WERI-Rb-1 (cell line): ENCODE measurements around the gene YIPF5.

Experiments used
- DNase-seq: peaks from one replicate; pipeline ENCODE4 v3.0.0-alpha.2; 2020
- H3K27ac ChIP-seq: fragments of 250-450 bp; sonication (Bioruptor Pico); 2 replicates; pipeline ENCODE4 v1.5.1; 2020; ENCODE audit warnings: mild to moderate bottlenecking, moderate library complexity
- H3K27me3 ChIP-seq: fragments of 250-450 bp; sonication (Bioruptor Pico); 2 replicates; pipeline ENCODE4 v1.5.1; 2021; ENCODE audit warnings: mild to moderate bottlenecking, low read depth, moderate library complexity; ENCODE audit not compliant: insufficient read depth, severe bottlenecking
- H3K36me3 ChIP-seq: fragments of 250-450 bp; sonication (Bioruptor Pico); 2 replicates; pipeline ENCODE4 v1.5.1; 2020; ENCODE audit warnings: mild to moderate bottlenecking, moderate library complexity
- H3K4me3 ChIP-seq: 2 replicates; pipeline ENCODE4 v1.5.1; 2011; ENCODE audit warnings: low read depth, mild to moderate bottlenecking, control low read depth, low read length
- H3K9me3 ChIP-seq: fragments of 250-450 bp; sonication (Bioruptor Pico); 2 replicates; pipeline ENCODE4 v1.5.1; 2021; ENCODE audit warnings: mild to moderate bottlenecking, moderate library complexity; ENCODE audit not compliant: severe bottlenecking
- CTCF ChIP-seq: IDR thresholded peaks from 2 replicates; pipeline ENCODE4 v1.5.1; 2011; ENCODE audit warnings: low read depth, mild to moderate bottlenecking, control low read depth, inconsistent platforms, low read length

The YIPF5 gene

DNA sequence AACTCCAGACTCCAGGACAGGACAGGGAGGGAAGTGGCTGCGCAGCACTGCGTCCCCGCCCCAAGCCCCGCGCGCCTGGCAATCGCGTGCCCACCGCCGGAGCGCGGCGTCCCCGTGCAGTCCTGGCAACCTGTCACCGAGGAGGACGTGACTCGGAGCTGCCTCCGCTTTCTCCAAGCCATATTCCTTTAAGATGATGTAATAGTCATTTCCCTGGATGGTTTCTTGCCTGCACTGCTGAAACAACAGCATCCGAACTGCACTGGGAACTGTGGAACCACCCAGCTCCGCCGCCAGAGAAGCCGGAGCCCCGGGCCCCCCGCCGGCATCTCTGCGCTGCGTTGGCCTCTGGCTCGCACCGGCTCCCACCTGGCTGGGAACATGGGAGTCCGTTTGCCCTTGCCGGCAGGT lies 34.7 kb upstream of the YIPF5 start:
- DNase-seq, result peak; percentile 16
- Histone ChIP-seq H3K27ac (no peak overlapping the region), H3K27me3 (no peaks in the 10 kb centered on the region), H3K36me3 (no peaks in the 10 kb centered on the region), H3K4me3 (peak overlapping the region; percentile 45), H3K9me3 (no peaks in the 10 kb centered on the region)
- TF ChIP-seq CTCF, result no peak

GRCh38 chr5:144203750-144204596 lies 33.5 kb upstream of the YIPF5 start:
- H3K4me3 ChIP-seq, result no peak overlapping the region
- TF ChIP-seq CTCF, result peak; percentile 67
- no peak overlapping the region for H3K27ac ChIP-seq
- no peaks in the 10 kb centered on the region for H3K36me3 ChIP-seq
- DNase-seq, result peak; percentile 44
- H3K9me3 ChIP-seq, result no peaks in the 10 kb centered on the region
- H3K27me3 ChIP-seq, result no peaks in the 10 kb centered on the region

DNA sequence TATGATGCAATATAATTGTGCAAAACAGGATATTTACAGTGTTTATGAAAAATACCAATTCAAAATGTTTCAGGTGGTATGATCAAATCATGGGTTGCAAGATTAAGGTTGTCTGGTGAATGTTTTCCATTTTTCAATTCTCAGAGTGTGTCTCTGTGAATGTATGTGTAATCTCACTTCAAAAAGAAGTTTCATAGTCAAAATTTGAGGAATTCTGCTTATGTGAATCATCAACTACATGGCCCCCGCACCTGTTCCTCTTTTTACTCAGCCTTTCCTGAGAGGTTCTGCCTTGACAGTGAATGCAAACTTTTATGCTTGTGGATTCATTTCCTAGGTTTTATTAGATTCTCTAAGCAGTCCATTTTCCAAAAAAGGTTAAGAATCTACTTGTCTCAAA lies 32.3 kb upstream of the YIPF5 start:
- H3K9me3 ChIP-seq, result no peaks in the 10 kb centered on the region

GRCh38 chr5:144202072-144202471 lies 31.6 kb upstream of the YIPF5 start:
- DNase-seq, result no peak
- Histone ChIP-seq H3K27me3 (no peaks in the 10 kb centered on the region), H3K27ac (no peak overlapping the region), H3K4me3 (no peak overlapping the region), H3K9me3 (no peaks in the 10 kb centered on the region), H3K36me3 (no peaks in the 10 kb centered on the region)
- no peak for TF ChIP-seq CTCF

More for the DNA sequence above, 32.3 kb upstream of the YIPF5 start:
- no peak for TF ChIP-seq CTCF
- Histone ChIP-seq H3K27me3 (no peaks in the 10 kb centered on the region), H3K4me3 (no peak overlapping the region), H3K27ac (no peak overlapping the region), H3K36me3 (no peaks in the 10 kb centered on the region)
- no peak for DNase-seq

DNA sequence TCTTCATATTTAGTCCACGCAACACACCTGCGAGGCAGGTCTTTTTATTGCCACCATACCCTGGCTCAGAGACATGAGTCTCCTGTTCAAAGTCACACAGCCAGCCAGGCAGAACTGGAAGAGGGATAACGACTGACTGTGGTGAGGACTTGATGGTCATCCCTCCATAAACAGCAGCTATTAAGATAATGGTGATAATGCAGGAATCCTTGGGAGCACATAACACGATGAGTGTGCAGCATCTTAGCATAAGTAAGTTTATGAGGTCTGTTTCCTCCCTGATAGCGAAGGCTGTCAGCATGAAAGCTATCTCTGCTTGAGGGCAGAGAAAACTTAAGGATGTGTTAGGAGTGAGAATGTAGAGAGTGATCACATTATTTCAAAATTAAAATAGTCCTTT lies 31.1 kb upstream of the YIPF5 start:
- no peak overlapping the region for H3K4me3 ChIP-seq
- DNase-seq, result no peak
- H3K36me3 ChIP-seq, result no peaks in the 10 kb centered on the region
- no peaks in the 10 kb centered on the region for H3K27me3 ChIP-seq
- H3K9me3 ChIP-seq, result no peaks in the 10 kb centered on the region
- TF ChIP-seq CTCF, result no peak
- no peak overlapping the region for H3K27ac ChIP-seq

GRCh38 chr5:144198386-144198785 lies 27.9 kb upstream of the YIPF5 start:
- DNase-seq, result no peak
- no peak overlapping the region for H3K27ac ChIP-seq
- no peaks in the 10 kb centered on the region for H3K36me3 ChIP-seq

More at GRCh38 chr5:144198386-144198785, 27.9 kb upstream of the YIPF5 start:
- no peaks in the 10 kb centered on the region for H3K9me3 ChIP-seq
- no peak overlapping the region for H3K4me3 ChIP-seq
- no peaks in the 10 kb centered on the region for H3K27me3 ChIP-seq
- TF ChIP-seq CTCF, result no peak
